ENCODE results near the gene SYNJ2.
"Not testable (repeated sequence)": the region's sequence is repeated elsewhere in the genome, so short reads cannot be mapped to it uniquely, and the experiment has no call there.

The SYNJ2 gene

GRCh38 chr6:157956171-157956730 lies 25.4 kb upstream of the SYNJ2 start:
- no peak for DNase-seq (ENCODE audit: low read depth)

GRCh38 chr6:157959451-157960227 lies 22.0 kb upstream of the SYNJ2 start:
- no peak for DNase-seq (ENCODE audit: low read depth)

- DNase-seq (ENCODE audit: low read depth), result no peak
Observed at GRCh38 chr6:157961153-157961831, 20.4 kb upstream of the SYNJ2 start.

GRCh38 chr6:157961832-157962575 lies 19.7 kb upstream of the SYNJ2 start:
- DNase-seq (ENCODE audit: low read depth), result no peak

GRCh38 chr6:157962601-157963302 lies 18.9 kb upstream of the SYNJ2 start:
- DNase-seq (ENCODE audit: low read depth), result no peak

GRCh38 chr6:157964100-157964499 lies 17.6 kb upstream of the SYNJ2 start:
- no peak for DNase-seq (ENCODE audit: low read depth)

- no peak for DNase-seq (ENCODE audit: low read depth)
Observed at GRCh38 chr6:157965387-157965786, 16.3 kb upstream of the SYNJ2 start.

- DNase-seq (ENCODE audit: low read depth), result no peak
Observed at GRCh38 chr6:157966589-157966977, 15.1 kb upstream of the SYNJ2 start.

- no peak for DNase-seq (ENCODE audit: low read depth)
Observed at GRCh38 chr6:157967020-157967419, 14.6 kb upstream of the SYNJ2 start.

GRCh38 chr6:157967486-157967885 lies 14.2 kb upstream of the SYNJ2 start:
- DNase-seq (ENCODE audit: low read depth), result no peak

- not testable (repeated sequence) for DNase-seq (ENCODE audit: low read depth)
Observed at GRCh38 chr6:157972177-157972576, 9.5 kb upstream of the SYNJ2 start.

- DNase-seq (ENCODE audit: low read depth), result no peak
Observed at GRCh38 chr6:157974341-157974894, 7.2 kb upstream of the SYNJ2 start.

- no peak for DNase-seq (ENCODE audit: low read depth)
Observed at GRCh38 chr6:157974967-157975366, 6.7 kb upstream of the SYNJ2 start.

GRCh38 chr6:157975456-157975855 lies 6.2 kb upstream of the SYNJ2 start:
- DNase-seq (ENCODE audit: low read depth), result no peak

GRCh38 chr6:157976345-157977175 lies 5.1 kb upstream of the SYNJ2 start:
- DNase-seq (ENCODE audit: low read depth), result no peak

- DNase-seq (ENCODE audit: low read depth), result no peak
Observed at GRCh38 chr6:157977176-157977804, 4.4 kb upstream of the SYNJ2 start.

- no peak for DNase-seq (ENCODE audit: low read depth)
Observed at GRCh38 chr6:157978021-157978783, 3.5 kb upstream of the SYNJ2 start.

- no peak for DNase-seq (ENCODE audit: low read depth)
Observed at GRCh38 chr6:157980288-157981131, 1.2 kb upstream of the SYNJ2 start.

- no peak for DNase-seq (ENCODE audit: low read depth)
Observed at GRCh38 chr6:157981132-157981394, 600 bp upstream of the SYNJ2 start.

Measured in stimulated activated CD8-positive, alpha-beta memory T cell treated with anti-CD3 and anti-CD28 coated beads, Interleukin-12 subunit alpha, Interleukin-12 subunit beta, amount 100 ng/mL, for 4 hours (primary cell).